ENCODE data around the gene MIR17HG. TPM values are rescaled to one million over a fixed set of nuclear protein-coding genes. Genes with fewer than 3 reads are reported as not detected.
A peak's percentile ranks its signal among the peaks of the same experiment; 100 is the strongest.

The MIR17HG gene
- total RNA-seq, 2 donors from 2014 or later = 3.0 to 6.2 TPM

- Histone ChIP-seq H3K9me3 (no peaks in the 10 kb centered on the region), H3K27me3 (peaks cover 19% of the 10 kb centered on the region), H3K4me3 (peak overlapping the region; percentile 51), H3K4me1 (peaks cover 5% of the 10 kb centered on the region), H3K36me3 (no peaks in the 10 kb centered on the region), H3K9ac (ENCODE audit: low read depth in 2 of 2, low read length in 2 of 2) (peak overlapping the region in 1 of 2 donors; percentile 35), H3K27ac (no peak overlapping the region)
- intact Hi-C loops (cut with DNase I) = no loop called here
- TF ChIP-seq CTCF (IDR thresholded peaks at IDR 0.05) = no peak
- no peak for DNase-seq
These were observed 51.9 kb downstream of the MIR17HG start for GRCh38 chr13:91399189-91400062.

- Histone ChIP-seq H3K36me3 (no peaks in the 10 kb centered on the region), H3K9me3 (no peaks in the 10 kb centered on the region), H3K9ac (ENCODE audit: low read depth in 2 of 2, low read length in 2 of 2) (no peak overlapping the region), H3K27me3 (peaks cover 19% of the 10 kb centered on the region), H3K27ac (no peak overlapping the region), H3K4me1 (peaks cover 5% of the 10 kb centered on the region), H3K4me3 (no peak overlapping the region)
- intact Hi-C loops (cut with DNase I) = no loop called here
- TF ChIP-seq CTCF (IDR thresholded peaks at IDR 0.05) = no peak
- DNase-seq = no peak
These were observed 52.5 kb downstream of the MIR17HG start for GRCh38 chr13:91400063-91400399.

- no peak overlapping the region for H3K4me3 ChIP-seq
- intact Hi-C loops (cut with DNase I) = no loop called here
- H3K27me3 ChIP-seq = peaks cover 19% of the 10 kb centered on the region
These were observed 53.2 kb downstream of the MIR17HG start for GRCh38 chr13:91400671-91401070.

GRCh38 chr13:91401920-91402319, 54.4 kb downstream of the MIR17HG start:
- H3K36me3 ChIP-seq = no peaks in the 10 kb centered on the region
- H3K27me3 ChIP-seq = peaks cover 19% of the 10 kb centered on the region
- H3K27ac ChIP-seq = no peak overlapping the region
- no peak overlapping the region for H3K9ac ChIP-seq (ENCODE audit: low read depth in 2 of 2, low read length in 2 of 2)
- H3K4me1 ChIP-seq = peaks cover 5% of the 10 kb centered on the region
- no peak for TF ChIP-seq CTCF (IDR thresholded peaks at IDR 0.05)
- DNase-seq = no peak
- intact Hi-C loops (cut with DNase I) = no loop called here
- H3K9me3 ChIP-seq = no peaks in the 10 kb centered on the region
- no peak overlapping the region for H3K4me3 ChIP-seq

More at GRCh38 chr13:91400671-91401070, 53.2 kb downstream of the MIR17HG start:
- no peak overlapping the region for H3K27ac ChIP-seq
- H3K9ac ChIP-seq (ENCODE audit: low read depth in 2 of 2, low read length in 2 of 2) = no peak overlapping the region
- no peaks in the 10 kb centered on the region for H3K9me3 ChIP-seq
- peaks cover 5% of the 10 kb centered on the region for H3K4me1 ChIP-seq
- no peak for TF ChIP-seq CTCF (IDR thresholded peaks at IDR 0.05)
- DNase-seq = no peak
- H3K36me3 ChIP-seq = no peaks in the 10 kb centered on the region

Other genes with a start within 250 kb of the MIR17HG start
- under 1 TPM in 1 of 2 donors, not detected in 1; 0.42 TPM for gene GPC5, start 50.9 kb downstream of the MIR17HG start, total RNA-seq

Data from colonic mucosa (tissue), 4 donors.